ENCODE measurements around the gene DZIP1L.

DNA sequence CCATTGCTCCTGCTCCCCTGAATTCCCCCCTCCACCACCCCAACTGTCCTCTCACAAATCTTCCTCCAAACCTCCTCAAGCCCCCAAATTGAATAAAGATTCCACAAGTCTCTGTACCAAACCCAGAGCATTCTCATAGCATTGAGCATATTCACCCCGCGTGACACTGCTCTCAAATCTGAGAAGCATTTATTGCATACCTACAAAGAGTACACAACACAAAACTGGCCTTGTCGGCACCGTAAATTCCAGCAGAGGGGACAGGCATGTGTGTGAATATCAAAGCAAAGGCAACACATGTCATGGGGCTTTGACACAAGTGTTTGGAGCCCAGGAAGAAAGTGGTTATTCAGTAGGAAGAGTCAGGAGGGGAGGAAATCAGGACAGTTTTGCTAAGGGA is 102.9 kb downstream of the DZIP1L start:
- TF ChIP-seq, protein P1, sequence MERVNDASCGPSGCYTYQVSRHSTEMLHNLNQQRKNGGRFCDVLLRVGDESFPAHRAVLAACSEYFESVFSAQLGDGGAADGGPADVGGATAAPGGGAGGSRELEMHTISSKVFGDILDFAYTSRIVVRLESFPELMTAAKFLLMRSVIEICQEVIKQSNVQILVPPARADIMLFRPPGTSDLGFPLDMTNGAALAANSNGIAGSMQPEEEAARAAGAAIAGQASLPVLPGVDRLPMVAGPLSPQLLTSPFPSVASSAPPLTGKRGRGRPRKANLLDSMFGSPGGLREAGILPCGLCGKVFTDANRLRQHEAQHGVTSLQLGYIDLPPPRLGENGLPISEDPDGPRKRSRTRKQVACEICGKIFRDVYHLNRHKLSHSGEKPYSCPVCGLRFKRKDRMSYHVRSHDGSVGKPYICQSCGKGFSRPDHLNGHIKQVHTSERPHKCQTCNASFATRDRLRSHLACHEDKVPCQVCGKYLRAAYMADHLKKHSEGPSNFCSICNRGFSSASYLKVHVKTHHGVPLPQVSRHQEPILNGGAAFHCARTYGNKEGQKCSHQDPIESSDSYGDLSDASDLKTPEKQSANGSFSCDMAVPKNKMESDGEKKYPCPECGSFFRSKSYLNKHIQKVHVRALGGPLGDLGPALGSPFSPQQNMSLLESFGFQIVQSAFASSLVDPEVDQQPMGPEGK (CRISPR knock-in tag; IDR thresholded peaks at IDR 0.05; ENCODE audit: borderline replicate concordance), result no peak
- TF ChIP-seq ARNTL (CRISPR knock-in tag; IDR thresholded peaks at IDR 0.05; ENCODE audit: borderline replicate concordance, low read depth) (no peak), TCF4 (CRISPR knock-in tag; IDR thresholded peaks at IDR 0.05; ENCODE audit: borderline replicate concordance) (no peak), BACH2 (CRISPR knock-in tag; IDR thresholded peaks at IDR 0.05; ENCODE audit: borderline replicate concordance) (no peak)
- TF ChIP-seq, protein P2, sequence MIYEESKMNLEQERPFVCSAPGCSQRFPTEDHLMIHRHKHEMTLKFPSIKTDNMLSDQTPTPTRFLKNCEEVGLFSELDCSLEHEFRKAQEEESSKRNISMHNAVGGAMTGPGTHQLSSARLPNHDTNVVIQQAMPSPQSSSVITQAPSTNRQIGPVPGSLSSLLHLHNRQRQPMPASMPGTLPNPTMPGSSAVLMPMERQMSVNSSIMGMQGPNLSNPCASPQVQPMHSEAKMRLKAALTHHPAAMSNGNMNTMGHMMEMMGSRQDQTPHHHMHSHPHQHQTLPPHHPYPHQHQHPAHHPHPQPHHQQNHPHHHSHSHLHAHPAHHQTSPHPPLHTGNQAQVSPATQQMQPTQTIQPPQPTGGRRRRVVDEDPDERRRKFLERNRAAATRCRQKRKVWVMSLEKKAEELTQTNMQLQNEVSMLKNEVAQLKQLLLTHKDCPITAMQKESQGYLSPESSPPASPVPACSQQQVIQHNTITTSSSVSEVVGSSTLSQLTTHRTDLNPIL (CRISPR knock-in tag; IDR thresholded peaks at IDR 0.05; ENCODE audit: low read depth), result no peak
